Measurements from ENCODE around the gene LMAN1L.

LMAN1L gene

DNA sequence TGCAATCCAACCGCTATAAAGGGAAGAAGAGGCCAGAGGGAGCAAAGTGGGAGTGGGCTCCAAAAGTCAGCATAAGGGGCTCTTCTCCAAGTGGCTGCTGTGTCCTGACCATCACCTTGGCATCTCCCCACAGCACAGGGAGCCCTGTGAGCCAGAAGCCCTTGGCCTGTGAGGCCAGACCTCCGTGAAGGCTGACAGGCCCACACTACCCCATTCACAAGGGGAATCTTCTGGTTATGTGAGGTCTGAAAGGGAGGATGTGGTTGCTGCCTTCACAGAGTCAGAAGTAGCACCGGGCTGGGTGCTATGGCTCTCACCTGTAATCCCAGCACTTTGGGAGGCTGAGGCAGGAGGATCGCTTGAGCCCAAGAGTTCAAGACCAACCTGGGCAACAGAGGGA, 32.9 kb downstream of the LMAN1L start:
- H3K4me3 ChIP-seq (ENCODE audit: low read depth, low read length), result no peak overlapping the region
- DNase-seq (ENCODE audit: low read depth), result no peak

DNA sequence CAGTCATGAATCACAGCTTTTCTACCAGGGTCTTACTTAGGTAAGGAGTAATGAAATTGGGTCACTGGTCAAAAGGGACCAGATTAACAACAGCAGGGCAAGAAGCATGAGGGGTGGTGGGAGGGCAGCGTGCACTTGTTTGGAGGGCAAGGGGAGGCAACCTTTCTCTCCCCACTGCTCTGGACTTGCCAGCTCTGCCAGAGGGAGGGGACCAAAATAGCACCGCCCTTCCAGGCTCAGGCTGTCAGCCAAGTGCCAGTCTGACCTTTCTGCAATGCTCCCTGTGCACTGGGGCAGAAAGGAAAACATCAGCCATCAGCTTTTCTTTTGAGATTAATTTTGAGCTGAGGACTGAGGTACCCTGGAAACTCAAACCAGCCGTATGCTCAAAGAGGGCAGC, 34.8 kb downstream of the LMAN1L start:
- H3K4me3 ChIP-seq (ENCODE audit: low read depth, low read length), result no peak overlapping the region
- DNase-seq (ENCODE audit: low read depth), result no peak

GRCh38 chr15:74850393-74850792, 37.8 kb downstream of the LMAN1L start:
- no peak overlapping the region for H3K4me3 ChIP-seq (ENCODE audit: low read depth, low read length)
- DNase-seq (ENCODE audit: low read depth), result no peak

- DNase-seq (ENCODE audit: low read depth), result no peak
- no peak overlapping the region for H3K4me3 ChIP-seq (ENCODE audit: low read depth, low read length)
Measured at GRCh38 chr15:74851960-74852359, 39.3 kb downstream of the LMAN1L start.

DNA sequence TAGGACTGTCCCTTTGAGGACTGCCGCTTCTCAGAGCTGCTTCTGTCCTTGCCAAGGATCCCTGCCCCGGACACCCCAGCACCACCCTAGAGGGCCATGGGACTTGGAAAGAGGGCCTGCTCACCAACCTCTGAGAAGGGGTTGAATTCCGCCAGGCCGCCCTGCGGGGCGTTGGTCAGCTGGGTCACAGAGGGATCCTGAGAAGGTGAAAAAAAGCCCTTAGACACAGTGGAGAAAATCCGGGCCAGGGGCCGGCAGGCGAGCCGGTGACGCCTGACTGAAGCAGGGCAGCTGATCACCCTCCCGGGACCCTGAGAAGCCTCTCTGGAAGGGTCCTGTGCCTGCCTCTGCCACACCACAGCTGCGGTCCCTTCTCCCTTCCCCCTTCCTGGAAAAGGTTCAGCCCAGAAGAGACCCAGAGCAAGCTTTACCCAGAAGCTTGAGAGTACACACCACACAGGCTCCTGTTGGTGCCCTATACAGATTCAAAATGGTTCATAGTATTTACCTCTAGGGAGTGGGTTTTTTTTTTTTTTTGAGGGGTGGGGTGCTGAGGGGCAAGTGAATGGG, 41.9 kb downstream of the LMAN1L start:
- H3K4me3 ChIP-seq (ENCODE audit: low read depth, low read length), result no peak overlapping the region
- DNase-seq (ENCODE audit: low read depth), result no peak

- no peak overlapping the region for H3K4me3 ChIP-seq (ENCODE audit: low read depth, low read length)
- no peak for DNase-seq (ENCODE audit: low read depth)
Measured at GRCh38 chr15:74855857-74856256, 43.2 kb downstream of the LMAN1L start.

DNA sequence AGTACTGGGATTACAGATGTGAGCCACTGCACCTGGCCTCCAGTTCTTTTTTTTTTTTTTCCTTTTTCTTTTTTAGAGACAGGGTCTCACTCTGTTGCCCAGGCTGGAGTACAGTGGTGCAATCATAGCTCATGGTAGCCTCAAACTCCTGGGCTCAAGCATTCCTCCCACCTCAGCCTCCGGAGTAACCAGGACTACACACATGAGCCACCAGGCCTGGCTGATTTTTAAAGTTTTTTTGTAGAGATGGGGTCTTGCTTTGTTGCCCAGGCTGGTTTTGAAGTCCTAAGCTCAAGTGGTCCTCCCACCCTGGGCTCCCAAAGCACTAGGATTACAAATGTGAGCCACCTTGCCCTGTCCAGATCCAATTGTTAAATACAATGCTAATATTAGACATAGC, 43.9 kb downstream of the LMAN1L start:
- no peak overlapping the region for H3K4me3 ChIP-seq (ENCODE audit: low read depth, low read length)
- DNase-seq (ENCODE audit: low read depth), result no peak

GRCh38 chr15:74857082-74857655, 44.5 kb downstream of the LMAN1L start:
- DNase-seq (ENCODE audit: low read depth), result no peak
- H3K4me3 ChIP-seq (ENCODE audit: low read depth, low read length), result no peak overlapping the region

GRCh38 chr15:74857671-74858368, 45.2 kb downstream of the LMAN1L start:
- DNase-seq (ENCODE audit: low read depth), result no peak
- no peak overlapping the region for H3K4me3 ChIP-seq (ENCODE audit: low read depth, low read length)

GRCh38 chr15:74858369-74858740, 45.7 kb downstream of the LMAN1L start:
- no peak overlapping the region for H3K4me3 ChIP-seq (ENCODE audit: low read depth, low read length)
- DNase-seq (ENCODE audit: low read depth), result no peak

- no peak for DNase-seq (ENCODE audit: low read depth)
- no peak overlapping the region for H3K4me3 ChIP-seq (ENCODE audit: low read depth, low read length)
Measured at GRCh38 chr15:74863239-74864056, 50.8 kb downstream of the LMAN1L start.

GRCh38 chr15:74864296-74864695, 51.7 kb downstream of the LMAN1L start:
- no peak for DNase-seq (ENCODE audit: low read depth)
- no peak overlapping the region for H3K4me3 ChIP-seq (ENCODE audit: low read depth, low read length)

- no peak for DNase-seq (ENCODE audit: low read depth)
Measured at GRCh38 chr15:74865316-74865715, 52.7 kb downstream of the LMAN1L start.

DNA sequence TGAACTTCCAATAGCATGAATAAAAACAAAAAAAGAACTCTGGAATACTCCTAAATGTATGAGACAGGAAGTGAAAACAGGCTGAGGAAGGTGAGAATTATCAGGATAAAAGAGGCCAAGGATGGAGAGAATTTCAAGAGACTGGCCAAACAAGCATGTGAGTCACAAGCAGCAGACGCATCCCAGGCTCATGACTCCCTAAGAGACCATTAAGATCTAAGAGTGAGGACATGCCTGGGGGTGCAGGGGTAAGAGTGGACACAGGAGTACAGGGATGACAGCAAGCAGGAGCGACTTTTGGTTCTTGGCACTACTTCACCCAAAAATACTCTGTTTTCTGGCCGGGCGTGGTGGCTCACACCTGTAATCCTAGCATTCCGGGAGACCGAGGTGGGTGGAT, 53.5 kb downstream of the LMAN1L start:
- H3K4me3 ChIP-seq (ENCODE audit: low read depth, low read length), result no peak overlapping the region
- no peak for DNase-seq (ENCODE audit: low read depth)

More at GRCh38 chr15:74865316-74865715, 52.7 kb downstream of the LMAN1L start:
- no peak overlapping the region for H3K4me3 ChIP-seq (ENCODE audit: low read depth, low read length)

DNA sequence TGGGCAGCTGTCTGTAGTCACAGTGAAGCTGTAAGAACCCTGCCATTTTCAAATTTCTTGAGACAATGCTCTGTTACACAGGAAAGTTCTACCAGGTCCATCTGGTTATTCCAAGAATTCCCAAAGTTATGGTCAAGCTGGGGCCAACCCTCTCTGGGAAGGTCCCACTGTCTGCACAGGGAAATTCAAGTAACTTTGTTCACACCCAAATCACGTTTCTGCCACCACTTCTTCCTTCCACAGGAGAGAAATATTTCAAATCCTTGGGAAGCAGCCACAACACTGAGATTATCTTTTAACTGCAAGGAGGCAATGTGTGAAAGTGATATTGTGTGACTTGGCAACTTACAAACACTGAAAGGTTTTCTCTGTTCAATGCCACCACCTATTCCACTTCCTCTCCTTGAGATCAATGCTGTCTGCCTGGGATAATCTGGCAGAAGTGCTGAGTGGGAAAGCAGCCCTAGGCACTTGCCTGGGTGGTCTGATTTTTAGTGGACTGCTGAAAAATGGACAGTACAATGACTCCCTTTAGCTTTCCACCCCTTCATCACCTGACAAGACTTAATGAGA, 54.9 kb downstream of the LMAN1L start:
- no peak for DNase-seq (ENCODE audit: low read depth)
- H3K4me3 ChIP-seq (ENCODE audit: low read depth, low read length), result no peak overlapping the region

GRCh38 chr15:74868059-74868458, 55.4 kb downstream of the LMAN1L start:
- H3K4me3 ChIP-seq (ENCODE audit: low read depth, low read length), result no peak overlapping the region
- no peak for DNase-seq (ENCODE audit: low read depth)

GRCh38 chr15:74869372-74869725, 56.7 kb downstream of the LMAN1L start:
- no peak for DNase-seq (ENCODE audit: low read depth)
- no peak overlapping the region for H3K4me3 ChIP-seq (ENCODE audit: low read depth, low read length)

- no peak overlapping the region for H3K4me3 ChIP-seq (ENCODE audit: low read depth, low read length)
- no peak for DNase-seq (ENCODE audit: low read depth)
Measured at GRCh38 chr15:74869726-74870407, 57.2 kb downstream of the LMAN1L start.

- no peak overlapping the region for H3K4me3 ChIP-seq (ENCODE audit: low read depth, low read length)
Measured at GRCh38 chr15:74870436-74871215, 58.0 kb downstream of the LMAN1L start.

More at GRCh38 chr15:74870436-74871215, 58.0 kb downstream of the LMAN1L start:
- no peak for DNase-seq (ENCODE audit: low read depth)
